ENCODE data around the gene CELF6. TPM values are rescaled to one million over a fixed set of nuclear protein-coding genes. Genes with fewer than 3 reads are reported as not detected.

CELF6 gene
- total and polyA plus RNA-seq, 2 experiments from 2014 or later = 0.40 to 2.4 TPM

GRCh38 chr15:72252663-72253299 lies 67.2 kb downstream of the CELF6 start:
- no peaks in the 10 kb centered on the region for H3K27me3 ChIP-seq
- DNase-seq (ENCODE audit: low spot score) = no peak
- no peak for TF ChIP-seq CTCF (IDR thresholded peaks at IDR 0.05; ENCODE audit: poor library complexity)
- no peak for TF ChIP-seq EZH2 (IDR thresholded peaks at IDR 0.05; ENCODE audit: borderline replicate concordance)
- no peak for TF ChIP-seq EZH2phosphoT487 (IDR thresholded peaks at IDR 0.05; ENCODE audit: low read depth, severe bottlenecking, unreplicated experiment)
- no peak overlapping the region for H3K4me2 ChIP-seq
- no peaks in the 10 kb centered on the region for H3K4me1 ChIP-seq (ENCODE audit: insufficient read depth)
- no peaks in the 10 kb centered on the region for H3K9me2 ChIP-seq (replicated peaks; ENCODE audit: insufficient read depth)
- no peaks in the 10 kb centered on the region for H4K20me1 ChIP-seq (ENCODE audit: insufficient read depth, poor library complexity, severe bottlenecking)
- no peaks in the 10 kb centered on the region for H3K36me3 ChIP-seq (replicated peaks; ENCODE audit: insufficient read depth, low read depth)
- no peaks in the 10 kb centered on the region for H3K79me2 ChIP-seq
- H2AFZ ChIP-seq = no peak overlapping the region
- WGBS (ENCODE audit: low lambda C conversion rate, missing lambda C conversion rate) = 94% methylated on average over 10 of the region's 10 CpGs
- H3K27ac ChIP-seq = no peak overlapping the region
- H3K4me3 ChIP-seq = no peak overlapping the region
- no peaks in the 10 kb centered on the region for H3K9me3 ChIP-seq (ENCODE audit: low read depth)

DNA sequence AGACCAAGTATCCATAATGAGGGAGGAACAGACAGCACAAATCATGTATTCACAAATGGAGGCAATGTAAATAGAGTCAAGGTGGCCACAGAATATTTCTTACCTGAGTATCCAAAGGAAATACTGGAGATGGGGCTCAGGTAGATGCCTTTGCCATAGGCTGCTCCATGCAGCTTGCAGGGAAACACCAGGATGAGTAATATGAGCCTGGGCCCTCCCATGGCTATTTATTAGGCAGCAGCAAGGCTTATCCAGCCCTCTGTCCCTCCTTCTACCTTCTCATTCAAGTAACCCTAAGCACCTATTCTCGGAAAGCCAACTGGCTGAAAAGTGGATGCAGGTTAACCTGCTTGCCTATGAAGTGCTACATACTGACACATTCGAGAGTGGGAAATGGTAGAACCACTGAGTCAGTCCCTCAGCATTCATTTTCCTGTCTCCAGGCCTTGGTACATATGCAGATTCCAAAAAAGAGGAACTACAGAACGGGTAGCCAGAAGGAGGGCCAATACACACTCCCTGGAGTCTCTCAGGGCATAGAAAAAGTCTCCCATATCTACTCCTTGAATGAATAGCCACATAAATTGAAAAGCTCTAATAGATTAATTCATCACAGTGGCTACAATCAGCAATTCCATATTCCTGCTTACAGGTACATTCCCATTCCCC lies 70.7 kb downstream of the CELF6 start:
- H3K79me2 ChIP-seq = no peaks in the 10 kb centered on the region
- TF ChIP-seq EZH2phosphoT487 (IDR thresholded peaks at IDR 0.05; ENCODE audit: low read depth, severe bottlenecking, unreplicated experiment) (no peak), CTCF (IDR thresholded peaks at IDR 0.05; ENCODE audit: poor library complexity) (no peak), EZH2 (IDR thresholded peaks at IDR 0.05; ENCODE audit: borderline replicate concordance) (no peak)
- H3K36me3 ChIP-seq (replicated peaks; ENCODE audit: insufficient read depth, low read depth) = no peaks in the 10 kb centered on the region
- H2AFZ ChIP-seq = no peak overlapping the region
- H3K9me3 ChIP-seq (ENCODE audit: low read depth) = no peaks in the 10 kb centered on the region
- no peak overlapping the region for H3K4me2 ChIP-seq
- no peak overlapping the region for H3K4me3 ChIP-seq
- H3K9me2 ChIP-seq (replicated peaks; ENCODE audit: insufficient read depth) = no peaks in the 10 kb centered on the region
- no peaks in the 10 kb centered on the region for H4K20me1 ChIP-seq (ENCODE audit: insufficient read depth, poor library complexity, severe bottlenecking)
- no peaks in the 10 kb centered on the region for H3K4me1 ChIP-seq (ENCODE audit: insufficient read depth)
- no peak for DNase-seq (ENCODE audit: low spot score)
- H3K27ac ChIP-seq = no peak overlapping the region
- 96% methylated on average over 3 of the region's 3 CpGs for WGBS (ENCODE audit: low lambda C conversion rate, missing lambda C conversion rate)
- H3K27me3 ChIP-seq = no peaks in the 10 kb centered on the region

DNA sequence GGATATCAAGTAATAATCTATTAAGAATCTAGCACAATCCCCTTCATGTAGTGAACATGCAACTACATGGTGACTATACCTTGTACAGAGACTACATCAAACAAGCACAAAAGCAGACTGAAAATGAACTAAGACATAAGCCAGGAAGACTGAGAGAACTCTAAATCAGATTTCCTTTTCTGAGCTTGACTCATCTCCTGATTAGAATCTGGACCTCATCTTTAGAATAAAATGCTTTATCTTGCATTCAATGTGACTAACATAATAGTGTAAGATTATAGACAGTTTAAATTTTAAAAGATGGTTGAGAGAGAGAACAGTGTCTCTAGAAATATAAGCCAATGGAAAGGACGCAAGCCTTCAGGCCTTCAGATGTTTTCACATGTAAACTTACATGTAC lies 71.4 kb downstream of the CELF6 start:
- Histone ChIP-seq H3K9me3 (ENCODE audit: low read depth) (no peaks in the 10 kb centered on the region), H3K27ac (no peak overlapping the region), H3K4me1 (ENCODE audit: insufficient read depth) (no peaks in the 10 kb centered on the region), H3K27me3 (no peaks in the 10 kb centered on the region), H3K36me3 (replicated peaks; ENCODE audit: insufficient read depth, low read depth) (no peaks in the 10 kb centered on the region), H2AFZ (no peak overlapping the region), H3K4me3 (no peak overlapping the region), H4K20me1 (ENCODE audit: insufficient read depth, poor library complexity, severe bottlenecking) (no peaks in the 10 kb centered on the region), H3K4me2 (no peak overlapping the region), H3K79me2 (no peaks in the 10 kb centered on the region), H3K9me2 (replicated peaks; ENCODE audit: insufficient read depth) (no peaks in the 10 kb centered on the region)
- TF ChIP-seq CTCF (IDR thresholded peaks at IDR 0.05; ENCODE audit: poor library complexity) (no peak), EZH2 (IDR thresholded peaks at IDR 0.05; ENCODE audit: borderline replicate concordance) (no peak), EZH2phosphoT487 (IDR thresholded peaks at IDR 0.05; ENCODE audit: low read depth, severe bottlenecking, unreplicated experiment) (no peak)
- DNase-seq (ENCODE audit: low spot score) = no peak
- 100% methylated on average over 1 of the region's 1 CpG for WGBS (ENCODE audit: low lambda C conversion rate, missing lambda C conversion rate)
